Measurements from ENCODE around the gene MTHFS. TPM values are rescaled to one million over a fixed set of nuclear protein-coding genes. Genes with fewer than 3 reads are reported as not detected.
"Not testable (repeated sequence)": the region's sequence is repeated elsewhere in the genome, so short reads cannot be mapped to it uniquely, and the experiment has no call there.

Gene MTHFS
- total and polyA plus RNA-seq, 4 donors = 26.2 to 156 (median 86.8) TPM

- no peak overlapping the region for H3K9ac ChIP-seq (ENCODE audit: insufficient read depth in 1 of 2, low read length in 2 of 2)
- no peak overlapping the region for H3K27ac ChIP-seq (ENCODE audit: low read depth in 1 of 2, low read length in 1 of 2)
- H3K36me3 ChIP-seq (ENCODE audit: control insufficient read depth in 4 of 4, insufficient read depth in 4 of 4, low read length in 4 of 4) = peaks cover 0 to 4% (median under 1%) of the 10 kb centered on the region in 4 donors
- ATAC-seq (ENCODE audit: insufficient read depth, low FRiP score) = no peak
- no peaks in the 10 kb centered on the region for H3K27me3 ChIP-seq (ENCODE audit: control insufficient read depth in 3 of 3, insufficient read depth in 3 of 3, low read length in 2 of 3)
- no peak for DNase-seq
- no peak overlapping the region for H3K4me3 ChIP-seq
- H3K4me1 ChIP-seq (ENCODE audit: control insufficient read depth in 5 of 5, insufficient read depth in 5 of 5, low read length in 5 of 5) = peaks cover 0 to 2% (median 0%) of the 10 kb centered on the region in 5 donors
- WGBS, 2 donors = 71 to 73% methylated on average over 4 of the region's 4 CpGs
- no peak for TF ChIP-seq CTCF (IDR thresholded peaks at IDR 0.05; ENCODE audit: control extremely low read depth, extremely low read depth)
- no peaks in the 10 kb centered on the region for H3K9me3 ChIP-seq (ENCODE audit: control insufficient read depth in 4 of 4, insufficient read depth in 3 of 4, low read length in 3 of 4)
Measured at GRCh38 chr15:79904271-79904670, 7.5 kb upstream of the MTHFS start.

- no peaks in the 10 kb centered on the region for H3K9me3 ChIP-seq (ENCODE audit: control insufficient read depth in 4 of 4, insufficient read depth in 3 of 4, low read length in 3 of 4)
- no peak for DNase-seq
- no peak for ATAC-seq (ENCODE audit: insufficient read depth, low FRiP score)
- no peak for TF ChIP-seq CTCF (IDR thresholded peaks at IDR 0.05; ENCODE audit: control extremely low read depth, extremely low read depth)
- H3K4me3 ChIP-seq = no peak overlapping the region
- no peak overlapping the region for H3K9ac ChIP-seq (ENCODE audit: insufficient read depth in 1 of 2, low read length in 2 of 2)
- no peaks in the 10 kb centered on the region for H3K27me3 ChIP-seq (ENCODE audit: control insufficient read depth in 3 of 3, insufficient read depth in 3 of 3, low read length in 2 of 3)
- peaks cover 0 to 8% (median 0%) of the 10 kb centered on the region in 5 donors for H3K4me1 ChIP-seq (ENCODE audit: control insufficient read depth in 5 of 5, insufficient read depth in 5 of 5, low read length in 5 of 5)
- H3K27ac ChIP-seq (ENCODE audit: low read depth in 1 of 2, low read length in 1 of 2) = no peak overlapping the region
- H3K36me3 ChIP-seq (ENCODE audit: control insufficient read depth in 4 of 4, insufficient read depth in 4 of 4, low read length in 4 of 4) = peaks cover 0 to 4% (median under 1%) of the 10 kb centered on the region in 4 donors
- 87 to 94% methylated on average over 1 of the region's 1 CpG for WGBS, 2 donors
Measured at GRCh38 chr15:79903626-79904025, 6.8 kb upstream of the MTHFS start.

GRCh38 chr15:79903144-79903543 lies 6.3 kb upstream of the MTHFS start:
- H3K4me1 ChIP-seq (ENCODE audit: control insufficient read depth in 5 of 5, insufficient read depth in 5 of 5, low read length in 5 of 5) = peaks cover 0 to 11% (median 3%) of the 10 kb centered on the region in 5 donors
- H3K4me3 ChIP-seq = no peak overlapping the region
- ATAC-seq (ENCODE audit: insufficient read depth, low FRiP score) = no peak
- no peak for DNase-seq
- no peak overlapping the region for H3K9ac ChIP-seq (ENCODE audit: insufficient read depth in 1 of 2, low read length in 2 of 2)
- TF ChIP-seq CTCF (IDR thresholded peaks at IDR 0.05; ENCODE audit: control extremely low read depth, extremely low read depth) = no peak
- peaks cover 0 to 4% (median under 1%) of the 10 kb centered on the region in 4 donors for H3K36me3 ChIP-seq (ENCODE audit: control insufficient read depth in 4 of 4, insufficient read depth in 4 of 4, low read length in 4 of 4)
- no peak overlapping the region for H3K27ac ChIP-seq (ENCODE audit: low read depth in 1 of 2, low read length in 1 of 2)
- no peaks in the 10 kb centered on the region for H3K27me3 ChIP-seq (ENCODE audit: control insufficient read depth in 3 of 3, insufficient read depth in 3 of 3, low read length in 2 of 3)
- 83 to 84% methylated on average over 2 of the region's 2 CpGs for WGBS, 2 donors
- H3K9me3 ChIP-seq (ENCODE audit: control insufficient read depth in 4 of 4, insufficient read depth in 3 of 4, low read length in 3 of 4) = no peaks in the 10 kb centered on the region

GRCh38 chr15:79901958-79902357 lies 5.1 kb upstream of the MTHFS start:
- H3K4me1 ChIP-seq (ENCODE audit: control insufficient read depth in 5 of 5, insufficient read depth in 5 of 5, low read length in 5 of 5) = peaks cover 0 to 16% (median 6%) of the 10 kb centered on the region in 5 donors
- H3K27ac ChIP-seq (ENCODE audit: low read depth in 1 of 2, low read length in 1 of 2) = no peak overlapping the region
- TF ChIP-seq CTCF (IDR thresholded peaks at IDR 0.05; ENCODE audit: control extremely low read depth, extremely low read depth) = no peak
- no peaks in the 10 kb centered on the region for H3K27me3 ChIP-seq (ENCODE audit: control insufficient read depth in 3 of 3, insufficient read depth in 3 of 3, low read length in 2 of 3)
- H3K9ac ChIP-seq (ENCODE audit: insufficient read depth in 1 of 2, low read length in 2 of 2) = no peak overlapping the region
- peaks cover 0 to 4% (median 0%) of the 10 kb centered on the region in 4 donors for H3K36me3 ChIP-seq (ENCODE audit: control insufficient read depth in 4 of 4, insufficient read depth in 4 of 4, low read length in 4 of 4)
- 18 to 61% methylated on average over 1 of the region's 1 CpG for WGBS, 2 donors
- no peak overlapping the region for H3K4me3 ChIP-seq
- DNase-seq (no peak), ATAC-seq (ENCODE audit: insufficient read depth, low FRiP score) (no peak)
- no peaks in the 10 kb centered on the region for H3K9me3 ChIP-seq (ENCODE audit: control insufficient read depth in 4 of 4, insufficient read depth in 3 of 4, low read length in 3 of 4)

- not testable (repeated sequence) for H3K36me3 ChIP-seq (ENCODE audit: control insufficient read depth in 4 of 4, insufficient read depth in 4 of 4, low read length in 4 of 4); H3K27me3 ChIP-seq (ENCODE audit: control insufficient read depth in 3 of 3, insufficient read depth in 3 of 3, low read length in 2 of 3); H3K4me3 ChIP-seq; H3K9ac ChIP-seq (ENCODE audit: insufficient read depth in 1 of 2, low read length in 2 of 2); ATAC-seq (ENCODE audit: insufficient read depth, low FRiP score); DNase-seq; H3K9me3 ChIP-seq (ENCODE audit: control insufficient read depth in 4 of 4, insufficient read depth in 3 of 4, low read length in 3 of 4); H3K27ac ChIP-seq (ENCODE audit: low read depth in 1 of 2, low read length in 1 of 2)
- 91 to 94% methylated on average over 4 of the region's 4 CpGs for WGBS, 2 donors
- H3K4me1 ChIP-seq (ENCODE audit: control insufficient read depth in 5 of 5, insufficient read depth in 5 of 5, low read length in 5 of 5) = peaks cover 0 to 20% (median 9%) of the 10 kb centered on the region in 5 donors
Measured at GRCh38 chr15:79900818-79901378, 4.1 kb upstream of the MTHFS start.

Data from lung (tissue), 12 donors.